Astrocyte (in vitro differentiated cells and primary cell): Measurements from ENCODE around the gene ATRIP. TPM values are rescaled to one million over a fixed set of nuclear protein-coding genes. Genes with fewer than 3 reads are reported as not detected.

ENCODE experiments used
- DNase-seq: peaks from one replicate; pipeline ENCODE4 v3.0.0-alpha.2; 2010; ENCODE audit warnings: low read depth
- FAIRE-seq: peaks from 2 replicates; lab custom pipeline; 2011; peaks lifted over from hg19 to GRCh38; lab: Jason Lieb, UNC
- H2AFZ ChIP-seq: 2 replicates; pipeline ENCODE4 v1.6.0; 2012; ENCODE audit warnings: low read depth, low read length, inconsistent platforms
- H3K27ac ChIP-seq: 2 replicates; pipeline ENCODE4 v1.5.1; 2011; ENCODE audit warnings: low read depth, low read length, inconsistent platforms
- H3K27me3 ChIP-seq: 2 replicates; pipeline ENCODE4 v1.6.0; 2011; ENCODE audit warnings: low read length, inconsistent platforms; ENCODE audit not compliant: insufficient read depth
- H3K36me3 ChIP-seq: 2 replicates; pipeline ENCODE4 v1.5.1; 2011; ENCODE audit warnings: low read length, inconsistent platforms; ENCODE audit not compliant: insufficient read depth
- H3K4me1 ChIP-seq: 2 replicates; pipeline ENCODE4 v1.5.1; 2011; ENCODE audit warnings: low read length, inconsistent platforms; ENCODE audit not compliant: insufficient read depth
- H3K4me2 ChIP-seq: 2 replicates; pipeline ENCODE4 v1.6.0; 2012; ENCODE audit warnings: low read length, inconsistent platforms
- H3K4me3 ChIP-seq: 2 replicates; pipeline ENCODE4 v1.5.1; 2011; ENCODE audit warnings: low read depth, mild to moderate bottlenecking, low read length, inconsistent platforms; ENCODE audit not compliant: insufficient read depth
- H3K79me2 ChIP-seq: 2 replicates; pipeline ENCODE4 v1.6.0; 2012; ENCODE audit warnings: mild to moderate bottlenecking, low read length, inconsistent platforms; ENCODE audit not compliant: insufficient read depth
- H3K9ac ChIP-seq: 2 replicates; pipeline ENCODE4 v1.6.0; 2012; ENCODE audit warnings: mild to moderate bottlenecking, low read length, inconsistent platforms
- H3K9me3 ChIP-seq: 2 replicates; pipeline ENCODE4 v1.5.1; 2012; ENCODE audit warnings: low read depth, mild to moderate bottlenecking, low read length, inconsistent platforms; ENCODE audit not compliant: insufficient read depth
- H4K20me1 ChIP-seq: 2 replicates; pipeline ENCODE4 v1.6.0; 2012; ENCODE audit warnings: low read length, inconsistent platforms; ENCODE audit not compliant: insufficient read depth
- H3K27ac Mint-ChIP-seq: one replicate; pipeline ENCODE4 v1.8.0; 2021; ENCODE audit warnings: mild to moderate bottlenecking, mixed read lengths; ENCODE audit not compliant: unreplicated experiment
- H3K27me3 Mint-ChIP-seq: one replicate; pipeline ENCODE4 v1.8.0; 2021; ENCODE audit warnings: low read depth, mixed read lengths; ENCODE audit not compliant: unreplicated experiment
- H3K36me3 Mint-ChIP-seq: one replicate; pipeline ENCODE4 v1.8.0; 2021; ENCODE audit warnings: low read depth, mixed read lengths; ENCODE audit not compliant: unreplicated experiment
- H3K4me1 Mint-ChIP-seq: one replicate; pipeline ENCODE4 v1.8.0; 2021; ENCODE audit warnings: low read depth, mixed read lengths; ENCODE audit not compliant: unreplicated experiment
- H3K4me3 Mint-ChIP-seq: one replicate; pipeline ENCODE4 v1.8.0; 2021; ENCODE audit warnings: mild to moderate bottlenecking, moderate library complexity, mixed read lengths; ENCODE audit not compliant: unreplicated experiment
- H3K9me3 Mint-ChIP-seq: one replicate; pipeline ENCODE4 v1.8.0; 2021; ENCODE audit warnings: mild to moderate bottlenecking, mixed read lengths; ENCODE audit not compliant: unreplicated experiment
- CTCF ChIP-seq: IDR thresholded peaks from 2 replicates; pipeline ENCODE4 v1.5.1; 2011; ENCODE audit warnings: low read depth, mild to moderate bottlenecking, inconsistent platforms, low read length, moderate library complexity; ENCODE audit not compliant: insufficient read depth
- EZH2 ChIP-seq: IDR thresholded peaks from 2 replicates; pipeline ENCODE4 v1.6.1; 2012; ENCODE audit warnings: mild to moderate bottlenecking, low read length, inconsistent platforms; ENCODE audit not compliant: insufficient read depth
- total RNA-seq: library from RNA; stranded (reverse); gene quantifications from 2 replicates; pipeline ENCODE4 v1.2.1, GENCODE V29; 2021

Gene ATRIP
- total RNA-seq, 1 donor from 2014 or later = 6.2 TPM

DNA sequence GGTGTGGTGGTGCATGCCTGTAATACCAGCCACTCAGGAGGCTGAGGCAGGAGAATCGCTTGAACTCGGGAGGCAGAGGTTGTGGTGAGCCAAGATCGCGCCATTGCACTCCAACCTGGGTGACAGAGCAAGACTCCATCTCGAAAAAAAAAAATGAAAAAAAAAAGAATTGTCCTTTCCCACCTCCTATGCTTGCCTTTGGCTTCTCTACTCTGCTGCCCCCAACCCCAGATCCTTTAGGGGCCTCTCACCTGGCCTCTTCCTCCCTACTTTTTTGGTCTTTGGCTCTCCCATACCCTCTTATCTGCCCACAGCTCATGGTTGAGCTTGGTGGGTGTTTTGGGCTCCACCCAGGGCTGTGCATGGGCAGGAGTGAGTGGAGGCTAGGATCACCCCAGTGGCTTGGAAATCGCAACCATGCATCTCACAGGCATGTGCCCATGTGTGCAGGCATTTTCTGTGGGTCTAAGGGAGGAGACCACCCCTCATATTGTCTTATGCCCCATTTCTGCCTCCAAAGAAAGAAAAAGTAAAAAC is 59.5 kb downstream of the ATRIP start:
- Mint-ChIP-seq H3K4me3 (peak overlapping the region; percentile 11), H3K4me1 (peaks cover 19% of the 10 kb centered on the region), H3K36me3 (peaks cover 3% of the 10 kb centered on the region), H3K27ac (no peak overlapping the region), H3K9me3 (no peaks in the 10 kb centered on the region), H3K27me3 (no peaks in the 10 kb centered on the region)
- peaks cover 18% of the 10 kb centered on the region for H4K20me1 ChIP-seq
- H2AFZ ChIP-seq = no peak overlapping the region
- peaks cover 31% of the 10 kb centered on the region for H3K4me1 ChIP-seq
- peaks cover 24% of the 10 kb centered on the region for H3K79me2 ChIP-seq
- FAIRE-seq (no peak), DNase-seq (no peak)
- H3K4me2 ChIP-seq = no peak overlapping the region
- H3K9ac ChIP-seq = no peak overlapping the region
- H3K27me3 ChIP-seq = no peaks in the 10 kb centered on the region
- TF ChIP-seq EZH2 = no peak
- no peak for TF ChIP-seq CTCF
- H3K36me3 ChIP-seq = no peaks in the 10 kb centered on the region
- H3K9me3 ChIP-seq = no peaks in the 10 kb centered on the region
- H3K27ac ChIP-seq = no peak overlapping the region
- no peak overlapping the region for H3K4me3 ChIP-seq

GRCh38 chr3:48507256-48508061 is 60.9 kb downstream of the ATRIP start:
- Mint-ChIP-seq H3K27ac (no peak overlapping the region), H3K27me3 (no peaks in the 10 kb centered on the region), H3K4me1 (peaks cover 14% of the 10 kb centered on the region), H3K9me3 (no peaks in the 10 kb centered on the region), H3K36me3 (no peaks in the 10 kb centered on the region), H3K4me3 (no peak overlapping the region)
- peak; percentile 75 for DNase-seq
- Histone ChIP-seq H3K36me3 (no peaks in the 10 kb centered on the region), H3K79me2 (peaks cover 9% of the 10 kb centered on the region), H3K27ac (no peak overlapping the region), H3K4me2 (peak overlapping the region; percentile 40), H3K9ac (no peak overlapping the region), H2AFZ (peak overlapping the region; percentile 20), H3K27me3 (no peaks in the 10 kb centered on the region), H3K4me1 (peaks cover 31% of the 10 kb centered on the region), H3K4me3 (no peak overlapping the region), H4K20me1 (peaks cover 6% of the 10 kb centered on the region), H3K9me3 (no peaks in the 10 kb centered on the region)
- TF ChIP-seq EZH2 (no peak), CTCF (peak; percentile 29)
- FAIRE-seq = peak; percentile 5

DNA sequence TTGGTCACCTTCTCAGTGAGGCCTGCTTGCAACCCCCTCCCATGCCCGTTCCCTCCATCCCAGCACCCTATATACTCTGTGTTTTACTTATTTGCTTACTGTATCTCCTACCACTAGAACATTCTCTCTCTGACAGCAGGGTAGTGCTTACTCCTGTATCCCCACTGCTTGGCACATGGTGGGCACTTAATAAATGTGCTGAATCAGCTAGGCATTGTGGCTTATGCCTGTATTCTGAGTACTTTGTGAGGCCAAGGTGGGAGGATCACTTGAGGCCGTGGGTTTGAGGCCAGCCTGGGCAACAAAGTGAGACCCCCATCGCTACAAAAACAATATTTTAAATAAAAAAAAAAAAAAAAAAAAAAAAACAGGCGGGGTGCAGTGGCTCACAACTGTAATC is 65.0 kb downstream of the ATRIP start:
- Mint-ChIP-seq H3K27ac (no peak overlapping the region), H3K9me3 (no peaks in the 10 kb centered on the region), H3K4me1 (peaks cover 5% of the 10 kb centered on the region), H3K36me3 (no peaks in the 10 kb centered on the region), H3K4me3 (peak overlapping the region; percentile 31), H3K27me3 (no peaks in the 10 kb centered on the region)
- no peaks in the 10 kb centered on the region for H3K36me3 ChIP-seq
- H3K4me1 ChIP-seq = peaks cover 9% of the 10 kb centered on the region
- DNase-seq (no peak), FAIRE-seq (no peak)
- no peaks in the 10 kb centered on the region for H3K27me3 ChIP-seq
- H2AFZ ChIP-seq = no peak overlapping the region
- H3K27ac ChIP-seq = no peak overlapping the region
- H3K79me2 ChIP-seq = no peaks in the 10 kb centered on the region
- H3K9ac ChIP-seq = no peak overlapping the region
- H3K9me3 ChIP-seq = no peaks in the 10 kb centered on the region
- no peaks in the 10 kb centered on the region for H4K20me1 ChIP-seq
- no peak overlapping the region for H3K4me2 ChIP-seq
- TF ChIP-seq EZH2 (no peak), CTCF (no peak)
- no peak overlapping the region for H3K4me3 ChIP-seq
